ENCODE results near the gene ZNF561. TPM values are rescaled to one million over a fixed set of nuclear protein-coding genes. Genes with fewer than 3 reads are reported as not detected.
"Not testable (repeated sequence)": the region's sequence is repeated elsewhere in the genome, so short reads cannot be mapped to it uniquely, and the experiment has no call there.

Gene ZNF561
- 10 to 100 TPM; 19.1 to 22.7 TPM for total RNA-seq

DNA sequence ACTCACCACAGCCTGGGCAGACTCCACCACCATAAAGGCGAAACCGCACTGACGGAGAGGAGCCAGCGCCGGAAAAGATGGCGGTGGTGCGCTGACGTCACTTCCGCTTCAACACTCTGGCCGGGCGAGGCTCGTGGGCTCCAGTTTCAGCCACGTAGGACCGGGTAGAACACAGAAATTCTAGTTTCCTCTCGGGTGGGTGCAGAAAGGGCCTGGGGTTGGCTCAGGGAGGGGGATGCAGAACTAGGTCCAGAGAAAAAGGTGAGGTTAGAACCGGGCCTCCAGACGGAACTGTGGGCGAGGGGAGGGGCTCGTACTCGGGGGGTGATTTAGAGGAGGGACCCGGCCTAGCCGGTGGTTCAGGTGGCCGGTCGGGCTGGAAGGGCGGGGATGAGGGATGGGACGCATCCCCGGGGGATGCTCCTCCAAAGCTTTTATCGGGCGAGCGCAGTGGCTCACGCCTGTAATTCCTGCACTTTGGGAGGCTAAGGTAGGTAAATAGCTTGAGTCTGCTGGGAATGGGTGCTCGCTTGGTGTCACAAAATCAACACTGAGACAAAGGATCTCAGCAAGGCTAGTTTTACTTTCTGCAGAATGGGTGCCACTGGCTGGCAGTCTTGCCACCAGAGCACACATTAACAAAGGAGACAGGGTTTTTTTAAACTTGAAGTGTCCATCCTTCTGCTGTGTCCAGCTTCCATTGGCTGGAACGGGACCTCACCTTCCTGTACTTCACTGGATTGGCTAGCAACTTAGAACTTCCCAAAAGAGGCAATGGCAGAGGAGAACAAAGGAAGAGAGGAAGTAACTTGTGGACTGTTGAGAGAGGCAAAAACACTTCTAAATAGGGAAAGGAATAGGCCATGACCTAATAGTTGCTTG, at the start of gene ZNF561:
Gene ZNF561, minus strand, starts transcription at position 77 of the 882 bp plus-strand sequence. CDS start 1,776 bp downstream, outside the sequence.
- H3K4me3 Mint-ChIP-seq, result peak within 1 kb of the TSS; percentile 89

DNA sequence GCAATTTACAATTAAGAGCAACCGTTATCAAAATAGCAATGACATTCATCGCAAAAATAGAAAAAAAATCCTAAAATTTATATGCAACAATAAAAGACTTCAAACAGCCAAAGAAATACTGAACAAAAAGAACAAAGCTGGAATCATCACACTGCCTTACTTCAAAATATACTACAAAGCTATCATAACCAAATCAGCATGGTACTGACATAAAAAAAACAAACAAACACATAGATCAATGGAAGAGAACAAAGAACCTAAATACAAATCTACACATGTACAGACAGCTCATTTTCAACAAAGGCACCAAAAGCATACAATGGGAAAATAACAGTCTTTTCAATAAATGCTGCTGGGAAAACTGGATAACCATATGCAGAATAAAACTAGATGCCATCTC, 47.5 kb upstream of the ZNF561 start:
- H3K36me3 Mint-ChIP-seq (ENCODE audit: low read depth), result peaks cover 87% of the 10 kb centered on the region
- ChIA-PET POLR2A (interaction anchor here (0.6 kb wide), 1 partner anchor 24 kb away, joined by 4 read pairs; no protein-coding TSS in a partner anchor), CTCF (no interaction called here)
- ATAC-seq (no peak), DNase-seq (no peak)
- peaks cover 34% of the 10 kb centered on the region for H3K4me1 Mint-ChIP-seq
- no peaks in the 10 kb centered on the region for H3K27me3 Mint-ChIP-seq
- no peak overlapping the region for H3K27ac Mint-ChIP-seq
- H3K4me3 Mint-ChIP-seq, result no peak overlapping the region
- intact Hi-C loops (cut with DNase I, micrococcal nuclease), result no loop called here
- H3K9me3 Mint-ChIP-seq (ENCODE audit: low read depth), result peaks cover 46% of the 10 kb centered on the region

More for the DNA sequence above, at the start of gene ZNF561:
- ATAC-seq, result peak; percentile 89
- peak; percentile 93 for DNase-seq
- CTCF ChIA-PET, result interaction anchor here (0.7 to 1.9 kb wide), 2 partner anchors 175 to 480 kb away, joined by 3 to 10 read pairs; no protein-coding TSS in a partner anchor
- no peaks in the 10 kb centered on the region for H3K27me3 Mint-ChIP-seq
- H3K36me3 Mint-ChIP-seq (ENCODE audit: low read depth), result peaks cover 32% of the 10 kb centered on the region
- POLR2A ChIA-PET, result no interaction called here
- intact Hi-C loops (cut with DNase I, micrococcal nuclease), result loop anchor here (1.0 to 5.0 kb wide), 18 partner anchors 24 to 789 kb away; partner anchors contain the start of genes ZNF562 (in 2 of the 2), ZNF846 (in 2 of the 2), FBXL12 (in 1 of the 2) and MBD3L1 (in 1 of the 2)
- H3K4me1 Mint-ChIP-seq, result peaks cover 23% of the 10 kb centered on the region
- no peaks in the 10 kb centered on the region for H3K9me3 Mint-ChIP-seq (ENCODE audit: low read depth)
- H3K27ac Mint-ChIP-seq, result peak within 1 kb of the TSS; percentile 96

DNA sequence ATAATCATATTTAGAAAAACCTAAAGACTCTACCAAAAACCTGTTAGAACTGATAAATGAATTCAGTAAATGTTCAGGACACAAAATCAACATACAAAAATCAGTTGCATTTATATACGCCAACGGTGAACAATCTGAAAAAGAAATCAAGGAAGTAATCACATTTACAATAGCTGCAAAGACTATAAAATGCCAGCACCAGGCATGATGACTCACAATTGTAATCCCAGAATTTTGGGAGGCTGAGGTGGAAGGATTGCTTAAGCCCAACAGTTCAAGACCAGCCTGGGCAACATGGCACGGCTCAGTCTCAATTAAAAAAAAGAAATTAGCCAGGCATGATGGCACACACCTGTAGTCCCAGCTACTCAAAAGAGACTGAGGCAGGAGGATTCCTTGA, 46.9 kb upstream of the ZNF561 start:
- Mint-ChIP-seq H3K27ac (no peak overlapping the region), H3K4me3 (no peak overlapping the region), H3K4me1 (peaks cover 34% of the 10 kb centered on the region), H3K36me3 (ENCODE audit: low read depth) (peaks cover 83% of the 10 kb centered on the region), H3K9me3 (ENCODE audit: low read depth) (peaks cover 45% of the 10 kb centered on the region), H3K27me3 (no peaks in the 10 kb centered on the region)
- intact Hi-C loops (cut with DNase I, micrococcal nuclease), result no loop called here
- CTCF ChIA-PET, result no interaction called here
- ATAC-seq (no peak), DNase-seq (no peak)
- POLR2A ChIA-PET, result no interaction called here

DNA sequence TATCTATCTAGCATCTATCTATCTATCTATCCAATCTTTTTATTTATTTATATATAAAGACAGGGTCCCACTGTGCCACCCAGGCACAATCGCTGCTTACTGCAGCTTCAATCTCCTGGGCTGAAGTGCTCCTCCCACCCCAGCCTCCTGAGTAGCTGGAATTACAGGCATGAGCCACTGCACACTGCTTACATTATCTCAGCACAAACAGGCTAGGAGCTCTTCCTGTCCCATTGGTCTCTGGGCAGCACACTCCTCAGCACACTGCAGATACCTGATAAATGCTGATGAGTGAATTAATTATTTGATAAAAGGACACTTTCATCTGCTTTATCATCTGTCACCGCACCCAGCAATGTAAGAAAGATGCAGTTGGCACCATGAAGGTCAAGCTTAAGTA, 37.7 kb upstream of the ZNF561 start:
- ATAC-seq (no peak), DNase-seq (no peak)
- Mint-ChIP-seq H3K4me3 (no peak overlapping the region), H3K27ac (no peak overlapping the region), H3K27me3 (no peaks in the 10 kb centered on the region), H3K36me3 (ENCODE audit: low read depth) (peaks cover 62% of the 10 kb centered on the region), H3K9me3 (ENCODE audit: low read depth) (peaks cover 2% of the 10 kb centered on the region), H3K4me1 (peaks cover 8% of the 10 kb centered on the region)
- CTCF ChIA-PET, result interaction anchor here (1.1 kb wide), 1 partner anchor 10 kb away, joined by 3 read pairs; no protein-coding TSS in a partner anchor
- POLR2A ChIA-PET, result no interaction called here
- intact Hi-C loops (cut with DNase I, micrococcal nuclease), result no loop called here

DNA sequence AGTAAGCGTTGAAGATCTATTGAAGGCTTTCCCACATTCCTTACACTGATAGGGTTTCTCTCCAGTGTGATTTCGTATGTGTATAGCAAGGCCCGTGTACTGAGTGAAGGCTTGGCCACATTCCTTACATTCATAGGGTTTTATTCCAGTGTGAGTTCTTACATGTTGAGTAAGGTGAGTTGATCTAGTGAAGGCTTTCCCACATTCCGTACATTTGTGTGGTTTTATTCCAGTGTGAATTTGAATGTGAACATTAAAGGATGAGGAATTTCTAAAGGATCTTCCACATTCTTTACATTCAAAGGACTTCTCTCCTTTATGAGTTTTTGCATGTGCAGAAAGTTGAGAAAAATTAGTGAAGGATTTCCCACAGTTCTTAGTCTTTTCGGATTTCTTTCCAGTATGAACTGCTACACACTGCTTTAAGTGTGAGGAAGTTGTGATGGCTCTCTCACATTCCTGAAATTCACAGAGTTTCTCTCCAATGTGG, 32.1 kb upstream of the ZNF561 start:
- H3K27ac Mint-ChIP-seq; H3K27me3 Mint-ChIP-seq; H3K4me3 Mint-ChIP-seq; intact Hi-C loops (cut with DNase I, micrococcal nuclease); H3K4me1 Mint-ChIP-seq; DNase-seq; ATAC-seq: not testable (repeated sequence)
- Mint-ChIP-seq H3K9me3 (ENCODE audit: low read depth) (peaks cover 26% of the 10 kb centered on the region), H3K36me3 (ENCODE audit: low read depth) (peaks cover 92% of the 10 kb centered on the region)
- ChIA-PET CTCF (interaction anchor here (0.6 kb wide), 1 partner anchor 8 kb away, joined by 3 read pairs; no protein-coding TSS in a partner anchor), POLR2A (interaction anchor here (0.6 kb wide), 1 partner anchor 344 kb away, joined by 5 read pairs; no protein-coding TSS in a partner anchor)

DNA sequence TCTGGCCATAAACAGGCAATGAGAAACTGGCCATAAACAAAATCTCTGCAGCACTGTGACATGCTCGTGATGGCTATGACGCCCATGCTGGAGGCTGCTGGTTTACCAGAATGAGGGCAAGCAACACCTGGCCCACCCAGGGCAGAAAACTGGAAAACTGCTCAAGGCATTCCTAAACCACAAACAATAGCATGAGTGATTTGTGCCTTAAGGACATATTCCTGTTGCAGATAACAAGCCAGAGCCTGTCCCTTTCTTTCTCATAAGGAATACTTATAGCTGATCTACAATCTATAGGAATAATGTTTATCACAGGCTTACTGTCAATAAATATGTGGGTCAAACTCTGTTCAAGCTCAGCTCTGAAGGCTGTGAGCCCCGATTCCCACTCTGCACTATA, 30.4 kb upstream of the ZNF561 start:
- POLR2A ChIA-PET, result interaction anchor here (0.6 kb wide), 1 partner anchor 22 kb away, joined by 4 read pairs; no protein-coding TSS in a partner anchor
- Mint-ChIP-seq H3K9me3 (ENCODE audit: low read depth) (peaks cover 24% of the 10 kb centered on the region), H3K36me3 (ENCODE audit: low read depth) (peaks cover 82% of the 10 kb centered on the region)
- H3K4me1 Mint-ChIP-seq; H3K27me3 Mint-ChIP-seq; intact Hi-C loops (cut with DNase I, micrococcal nuclease); DNase-seq; CTCF ChIA-PET; H3K4me3 Mint-ChIP-seq; H3K27ac Mint-ChIP-seq; ATAC-seq: not testable (repeated sequence)

DNA sequence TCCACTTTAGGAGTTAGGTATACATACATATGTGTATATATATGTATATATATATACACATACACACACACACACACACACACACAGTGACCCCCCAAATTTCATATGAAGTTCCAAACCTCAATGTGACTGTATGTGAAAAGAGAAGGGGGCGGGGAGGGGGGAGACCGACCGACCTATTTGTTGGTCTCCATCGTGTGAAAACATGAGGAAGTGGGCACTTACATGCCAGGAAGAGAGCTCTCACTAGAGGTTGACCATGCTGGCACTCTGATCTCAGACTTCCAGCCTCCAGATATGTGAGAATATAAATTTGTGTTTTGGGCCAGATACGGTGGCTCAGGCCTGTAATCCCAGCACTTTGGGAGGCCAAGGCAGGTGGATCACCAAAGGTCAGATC, 29.3 kb upstream of the ZNF561 start:
- ChIA-PET POLR2A (no interaction called here), CTCF (no interaction called here)
- H3K27ac Mint-ChIP-seq, result no peak overlapping the region

DNA sequence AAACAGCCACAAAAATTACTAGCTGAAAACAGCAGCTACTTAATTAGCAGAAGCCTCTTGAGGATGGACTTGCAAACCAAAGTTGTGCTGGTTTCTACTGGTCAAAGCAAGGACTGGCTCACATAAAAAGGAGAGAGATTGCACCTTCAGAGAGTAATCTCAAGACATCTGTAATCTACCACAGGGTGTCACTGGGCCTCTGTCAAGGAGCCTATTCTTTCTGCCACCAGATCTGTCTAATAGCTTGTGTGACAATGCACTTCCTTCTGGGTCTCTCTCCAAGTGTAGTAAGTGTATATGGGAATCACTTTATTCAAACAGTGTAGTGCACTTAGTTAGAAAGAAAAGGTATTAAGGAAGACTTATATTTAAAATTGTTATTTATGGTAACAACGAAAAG, 24.4 kb upstream of the ZNF561 start:
- DNase-seq, result no peak
- ChIA-PET CTCF (interaction anchor here (0.5 to 2.2 kb wide), 4 partner anchors 12 to 153 kb away, joined by 3 to 6 read pairs (median 6); no protein-coding TSS in a partner anchor), POLR2A (no interaction called here)
- peaks cover 51% of the 10 kb centered on the region for H3K36me3 Mint-ChIP-seq (ENCODE audit: low read depth)
- H3K9me3 Mint-ChIP-seq (ENCODE audit: low read depth), result peaks cover 12% of the 10 kb centered on the region
- H3K27ac Mint-ChIP-seq, result peak overlapping the region; percentile 13
- no peaks in the 10 kb centered on the region for H3K27me3 Mint-ChIP-seq
- H3K4me3 Mint-ChIP-seq, result no peak overlapping the region
- intact Hi-C loops (cut with DNase I, micrococcal nuclease), result no loop called here
- no peaks in the 10 kb centered on the region for H3K4me1 Mint-ChIP-seq
- ATAC-seq, result no peak

More for the DNA sequence above, 29.3 kb upstream of the ZNF561 start:
- no peak for DNase-seq
- ATAC-seq, result no peak
- Mint-ChIP-seq H3K4me1 (no peaks in the 10 kb centered on the region), H3K9me3 (ENCODE audit: low read depth) (peaks cover 24% of the 10 kb centered on the region), H3K27me3 (no peaks in the 10 kb centered on the region), H3K36me3 (ENCODE audit: low read depth) (peaks cover 75% of the 10 kb centered on the region), H3K4me3 (no peak overlapping the region)
- intact Hi-C loops (cut with DNase I, micrococcal nuclease), result no loop called here

DNA sequence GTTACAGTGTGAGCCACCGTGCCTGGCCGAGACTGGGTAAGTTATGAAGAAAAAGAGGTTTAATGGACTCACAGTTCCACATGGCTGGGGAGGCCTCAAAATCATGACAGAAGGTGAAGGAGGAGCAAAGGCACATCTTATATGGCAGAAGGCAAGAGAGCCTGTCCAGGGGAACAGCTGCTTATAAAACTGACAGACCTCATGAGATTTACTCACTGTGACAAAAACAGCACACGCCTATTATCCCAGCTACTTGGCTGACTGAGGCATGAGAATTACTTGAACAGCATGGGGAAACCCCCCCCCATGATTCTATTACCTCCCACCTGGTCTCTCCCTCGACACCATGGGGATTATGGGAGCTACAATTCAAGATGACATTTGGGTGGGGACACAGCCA, 23.4 kb upstream of the ZNF561 start:
- intact Hi-C loops (cut with DNase I, micrococcal nuclease), result no loop called here
- ChIA-PET POLR2A (interaction anchor here (0.7 kb wide), 1 partner anchor 24 kb away, joined by 4 read pairs; no protein-coding TSS in a partner anchor), CTCF (interaction anchor here (0.6 to 2.2 kb wide), 3 partner anchors 9 to 24 kb away, joined by 3 to 6 read pairs (median 5); no protein-coding TSS in a partner anchor)
- no peak overlapping the region for H3K27ac Mint-ChIP-seq
- H3K4me3 Mint-ChIP-seq, result no peak overlapping the region
- ATAC-seq, result no peak
- DNase-seq, result no peak
- peaks cover 12% of the 10 kb centered on the region for H3K9me3 Mint-ChIP-seq (ENCODE audit: low read depth)
- no peaks in the 10 kb centered on the region for H3K27me3 Mint-ChIP-seq
- H3K4me1 Mint-ChIP-seq, result no peaks in the 10 kb centered on the region
- H3K36me3 Mint-ChIP-seq (ENCODE audit: low read depth), result peaks cover 44% of the 10 kb centered on the region

DNA sequence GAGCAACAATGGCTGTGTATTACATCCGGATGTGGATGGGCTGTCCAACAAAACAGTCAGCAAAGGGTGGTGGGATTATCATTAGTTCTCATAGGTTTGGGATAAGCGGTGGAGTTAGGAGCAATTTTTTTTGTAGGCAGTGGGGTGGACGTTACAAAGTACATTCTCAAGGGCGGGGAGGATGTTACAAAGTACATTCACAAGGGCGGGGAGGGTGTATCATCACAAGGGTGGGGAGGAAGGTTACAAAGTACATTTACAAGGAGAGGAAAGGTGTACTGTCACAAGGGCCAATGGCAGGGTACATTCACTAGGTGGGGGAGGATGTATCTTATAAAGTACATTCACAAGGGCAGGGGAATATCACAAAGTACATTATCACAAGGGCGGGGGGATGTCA, 20.8 kb upstream of the ZNF561 start:
- Mint-ChIP-seq H3K4me1 (no peaks in the 10 kb centered on the region), H3K36me3 (ENCODE audit: low read depth) (peaks cover 27% of the 10 kb centered on the region), H3K4me3 (no peak overlapping the region), H3K27me3 (no peaks in the 10 kb centered on the region), H3K9me3 (ENCODE audit: low read depth) (peaks cover 12% of the 10 kb centered on the region), H3K27ac (no peak overlapping the region)
- ATAC-seq (no peak), DNase-seq (peak; percentile 16)
- ChIA-PET CTCF (no interaction called here), POLR2A (no interaction called here)
- intact Hi-C loops (cut with DNase I, micrococcal nuclease), result no loop called here

DNA sequence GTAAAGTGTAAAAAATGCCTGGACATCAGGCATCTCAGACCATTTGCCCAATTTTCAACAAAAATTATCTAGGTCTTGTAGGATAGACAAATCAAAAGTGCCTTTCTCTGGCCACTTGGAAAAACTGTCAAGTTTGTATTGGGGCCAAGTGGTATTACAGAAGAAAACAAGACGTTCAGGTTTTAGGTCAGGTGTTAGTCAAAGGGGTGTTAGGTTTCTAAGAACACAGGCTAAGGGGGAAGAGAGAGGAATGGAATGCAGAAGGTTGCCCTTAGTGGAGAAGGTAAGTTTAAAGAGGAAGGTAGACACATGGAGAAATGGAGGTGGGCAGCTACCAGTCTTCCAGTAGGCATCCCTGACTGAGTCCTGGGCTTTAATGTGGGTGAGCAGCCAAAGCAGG, 19.9 kb upstream of the ZNF561 start:
- CTCF ChIA-PET, result interaction anchor here (0.7 kb wide), 1 partner anchor 361 kb away, joined by 3 read pairs; no protein-coding TSS in a partner anchor

More for the DNA sequence above, 19.9 kb upstream of the ZNF561 start:
- POLR2A ChIA-PET, result no interaction called here
- H3K27me3 Mint-ChIP-seq, result no peaks in the 10 kb centered on the region
- ATAC-seq (no peak), DNase-seq (no peak)
- peaks cover 24% of the 10 kb centered on the region for H3K36me3 Mint-ChIP-seq (ENCODE audit: low read depth)
- H3K9me3 Mint-ChIP-seq (ENCODE audit: low read depth), result peaks cover 12% of the 10 kb centered on the region
- H3K27ac Mint-ChIP-seq, result no peak overlapping the region
- intact Hi-C loops (cut with DNase I, micrococcal nuclease), result no loop called here
- no peaks in the 10 kb centered on the region for H3K4me1 Mint-ChIP-seq
- no peak overlapping the region for H3K4me3 Mint-ChIP-seq

Data from activated CD4-positive, alpha-beta T cell treated with anti-CD3 and anti-CD28 coated beads for 36 hours (primary cell).